HepG2 (cell line): ENCODE data around the gene SMTNL2. TPM values are rescaled to one million over a fixed set of nuclear protein-coding genes. Genes with fewer than 3 reads are reported as not detected.

ENCODE experiments used
- ARID3A ChIP-seq: IDR thresholded peaks from 2 replicates; pipeline ENCODE4 v1.6.1; 2012; ENCODE audit warnings: low read depth, low read length, improper control_type of control experiment
- BRCA1 ChIP-seq: sonication (generic); formaldehyde crosslinking; IDR thresholded peaks from 2 replicates; pipeline ENCODE4 v1.4.0; 2020; ENCODE audit warnings: missing genetic modification reagents
- EEA1 ChIP-seq: sonication (generic); formaldehyde crosslinking; IDR thresholded peaks from 2 replicates; pipeline ENCODE4 v1.5.1; 2020; ENCODE audit warnings: mild to moderate bottlenecking, missing genetic modification reagents, borderline replicate concordance
- FOSL2 ChIP-seq: sonication (generic); formaldehyde crosslinking; IDR thresholded peaks from 2 replicates; pipeline ENCODE4 v1.4.0; 2020; ENCODE audit warnings: missing genetic modification reagents
- FOXP1 ChIP-seq, 2 experiments: fragments of 450-650 bp in 1 of 2; IDR thresholded peaks; 2 replicates each; pipeline ENCODE4 v1.6.1; 2017 to 2018; ENCODE audit warnings: antibody characterized with exemption in 1 of 2
- HNF1A ChIP-seq, 2 experiments: sonication (generic) in 1 of 2; formaldehyde crosslinking in 1 of 2; IDR thresholded peaks; 2 replicates each; pipeline versions ENCODE4 v1.4.0 to v1.6.1; 2016 to 2020; ENCODE audit warnings: borderline replicate concordance in 1 of 2, low read depth in 1 of 2, mild to moderate bottlenecking in 1 of 2, missing genetic modification reagents in 1 of 2
- HNRNPUL1 ChIP-seq: fragments of 200-400 bp; formaldehyde crosslinking; IDR thresholded peaks from 2 replicates; pipeline ENCODE4 v1.6.1; 2017; ENCODE audit warnings: low read depth, mild to moderate bottlenecking, low read length, moderate library complexity
- HOXA3 ChIP-seq: sonication (generic); formaldehyde crosslinking; IDR thresholded peaks from 2 replicates; pipeline ENCODE4 v1.5.0; 2020; ENCODE audit warnings: missing genetic modification reagents
- IRF2 ChIP-seq: IDR thresholded peaks from 2 replicates; pipeline ENCODE4 v1.6.1; 2018; ENCODE audit warnings: missing genetic modification reagents, missing compliant biosample characterization
- PHF20 ChIP-seq: sonication (generic); formaldehyde crosslinking; IDR thresholded peaks from 2 replicates; pipeline ENCODE4 v1.5.0; 2020; ENCODE audit warnings: mild to moderate bottlenecking, missing genetic modification reagents
- PHF21A ChIP-seq: sonication (generic); formaldehyde crosslinking; IDR thresholded peaks from 2 replicates; pipeline ENCODE4 v1.5.0; 2020; ENCODE audit warnings: mild to moderate bottlenecking, missing genetic modification reagents
- POGZ ChIP-seq: sonication (generic); formaldehyde crosslinking; IDR thresholded peaks from 2 replicates; pipeline ENCODE4 v1.4.0; 2020; ENCODE audit warnings: mild to moderate bottlenecking, missing genetic modification reagents
- RBAK ChIP-seq: sonication (generic); formaldehyde crosslinking; IDR thresholded peaks from 2 replicates; pipeline ENCODE4 v1.5.1; 2020; ENCODE audit warnings: mild to moderate bottlenecking, missing genetic modification reagents
- SMAD3 ChIP-seq: sonication (generic); formaldehyde crosslinking; IDR thresholded peaks from 2 replicates; pipeline ENCODE4 v1.4.0; 2020; ENCODE audit warnings: missing genetic modification reagents
- SOX5 ChIP-seq: IDR thresholded peaks from 2 replicates; pipeline ENCODE4 v1.6.1; 2016; ENCODE audit warnings: borderline replicate concordance
- SYNCRIP ChIP-seq: fragments of 200-400 bp; formaldehyde crosslinking; IDR thresholded peaks from 2 replicates; pipeline ENCODE4 v1.6.1; 2018; ENCODE audit warnings: mild to moderate bottlenecking, low read depth, low read length; ENCODE audit not compliant: insufficient read depth
- TFE3 ChIP-seq: IDR thresholded peaks from 2 replicates; pipeline ENCODE4 v1.6.1; 2016
- ZBTB38 ChIP-seq: sonication (generic); formaldehyde crosslinking; IDR thresholded peaks from 2 replicates; pipeline ENCODE4 v1.5.1; 2020; ENCODE audit warnings: mild to moderate bottlenecking, missing genetic modification reagents
- ZNF263 ChIP-seq: sonication (generic); formaldehyde crosslinking; IDR thresholded peaks from 2 replicates; pipeline ENCODE4 v1.4.0; 2020; ENCODE audit warnings: missing genetic modification reagents
- ZNF3 ChIP-seq: IDR thresholded peaks from 2 replicates; pipeline ENCODE4 v1.7.0; 2017; ENCODE audit warnings: inconsistent platforms
- ZNF598 ChIP-seq: sonication (generic); formaldehyde crosslinking; IDR thresholded peaks from 2 replicates; pipeline ENCODE4 v1.5.1; 2020; ENCODE audit warnings: mild to moderate bottlenecking, missing genetic modification reagents, borderline replicate concordance
- ZNF652 ChIP-seq: IDR thresholded peaks from 2 replicates; pipeline ENCODE4 v1.6.1; 2016; ENCODE audit warnings: low read depth, borderline replicate concordance
- ZNF75D ChIP-seq: sonication (generic); formaldehyde crosslinking; IDR thresholded peaks from 2 replicates; pipeline ENCODE4 v1.8.1; 2023; ENCODE audit warnings: missing genetic modification reagents, mild to moderate bottlenecking, borderline replicate concordance
- ZNF792 ChIP-seq: IDR thresholded peaks from 2 replicates; pipeline ENCODE4 v1.6.1; 2016
- ZSCAN22 ChIP-seq: sonication (generic); formaldehyde crosslinking; IDR thresholded peaks from 2 replicates; pipeline ENCODE4 v1.4.0; 2020; ENCODE audit warnings: mild to moderate bottlenecking, missing genetic modification reagents
- polyA plus RNA-seq, 8 experiments: library from polyadenylated mRNA; depleted of rRNA in 3 of 8; stranded (reverse) in 7 of 8; unstranded in 1 of 8; fragments of >200 nt; fragmentation: Illumina TruSeq in 4 of 8; extraction: Trizol in 4 of 8; gene quantifications; 2 replicates each; pipeline versions ENCODE4 v1.2.1 to v1.2.3, GENCODE V29; 2011 to 2016; ENCODE audit warnings: low read depth in 4 of 8, missing spikeins in 1 of 8, mixed read lengths in 1 of 8; ENCODE audit not compliant: insufficient read depth in 1 of 8
- total RNA-seq, 5 experiments: library from RNA; depleted of rRNA; stranded (reverse); fragments of >200 nt; fragmentation: Illumina TruSeq; extraction: Trizol; gene quantifications; 2 replicates each; pipeline ENCODE4 v1.2.3, GENCODE V29; 2016; ENCODE audit warnings: low read depth in 1 of 5

The SMTNL2 gene
- total and polyA plus RNA-seq, 2 of the 13 experiments (the other 11 are each of a cell fraction or from before 2014, with no cell fraction given), result 0.41 to 5.1 TPM

- TF ChIP-seq TFE3 (CRISPR knock-in tag) (no peak), SOX5 (CRISPR knock-in tag) (peak; percentile 99), ZNF263 (CRISPR knock-in tag) (peak; percentile 34; the same call in 1 of the 2 replicates), HNRNPUL1 (no peak), FOXP1 (IDR thresholded peaks at IDR 0.05) (peak; percentile 66; the same call in 1 of the 2 replicates), FOXP1 (CRISPR knock-in tag; IDR thresholded peaks at IDR 0.05) (peak; percentile 82), HOXA3 (CRISPR knock-in tag) (peak; percentile 24; the same call in 1 of the 2 replicates), POGZ (CRISPR knock-in tag) (no peak), ARID3A (peak; percentile 69; the same call in 1 of the 2 replicates), FOSL2 (CRISPR knock-in tag) (0 out of 2 replicates have a peak, but pooled peaks have one; percentile 30), ZNF598 (CRISPR knock-in tag) (no peak), ZNF652 (CRISPR knock-in tag) (no peak), ZNF792 (CRISPR knock-in tag) (no peak), PHF20 (no peak), ZNF75D (CRISPR knock-in tag) (no peak), RBAK (CRISPR knock-in tag) (no peak), IRF2 (no peak), ZSCAN22 (CRISPR knock-in tag) (no peak), BRCA1 (no peak), PHF21A (CRISPR knock-in tag) (peak; percentile 41; the same call in 1 of the 2 replicates), SYNCRIP (no peak), SMAD3 (no peak), ZBTB38 (CRISPR knock-in tag) (no peak), ZNF3 (CRISPR knock-in tag) (peak; percentile 47; the same call in 1 of the 2 replicates), HNF1A (IDR thresholded peaks at IDR 0.05; ENCODE audit: low read depth) (no peak), HNF1A (CRISPR knock-in tag; IDR thresholded peaks at IDR 0.05; ENCODE audit: borderline replicate concordance) (peak; percentile 27; the same call in 1 of the 2 replicates), EEA1 (CRISPR knock-in tag) (no peak)
Measured at GRCh38 chr17:4648741-4649140, 64.4 kb downstream of the SMTNL2 start (continued).
